Panc1 (cell line): Measurements from ENCODE around the gene HECA. TPM values are rescaled to one million over a fixed set of nuclear protein-coding genes. Genes with fewer than 3 reads are reported as not detected.
"Not testable (repeated sequence)": the region's sequence is repeated elsewhere in the genome, so short reads cannot be mapped to it uniquely, and the experiment has no call there.

Source experiments
- ATAC-seq: fragments of 200-7000 bp; cut with Tn5 transposase; 2 replicates; pipeline ENCODE4 v1.9.1; 2020; ENCODE audit warnings: mild to moderate bottlenecking, moderate library complexity
- BruUV-seq: library from RNA; stranded (reverse); fragments of 400-500 nt; replicated peaks from 2 replicates; lab custom pipeline; 2021; lab: Mats Ljungman, UMichigan
- CTCF ChIA-PET: fragments of 300-600 bp; sonication (Branson Sonifier 250); formaldehyde crosslinking; loops from one replicate; lab custom pipeline; 2022; ENCODE audit warnings: antibody characterized with exemption; lab: Charles Lee
- POLR2A ChIA-PET: fragments of 300-600 bp; sonication (Branson Sonifier 250); formaldehyde crosslinking; loops from one replicate; lab custom pipeline; 2022; ENCODE audit warnings: antibody characterized with exemption; lab: Charles Lee
- DNase-seq: peaks from one replicate; pipeline ENCODE4 v3.0.0-alpha.2; 2010; ENCODE audit warnings: low read depth, low spot score
- H3K27ac ChIP-seq: 2 replicates; pipeline ENCODE4 v1.5.1; 2011; ENCODE audit warnings: mild to moderate bottlenecking, low read length, inconsistent platforms
- H3K27me3 ChIP-seq: fragments of 200-500 bp; sonication (Bioruptor generic); 2 replicates; pipeline ENCODE4 v1.6.0; 2014; ENCODE audit warnings: low read length, inconsistent platforms; ENCODE audit not compliant: control insufficient read depth, insufficient read depth
- H3K36me3 ChIP-seq: fragments of 200-500 bp; sonication (Bioruptor generic); 2 replicates; pipeline ENCODE4 v1.5.1; 2014; ENCODE audit warnings: inconsistent platforms, mild to moderate bottlenecking, low read length, moderate library complexity; ENCODE audit not compliant: control insufficient read depth, insufficient read depth
- H3K4me1 ChIP-seq: 2 replicates; pipeline ENCODE4 v1.5.1; 2011; ENCODE audit warnings: inconsistent platforms, mild to moderate bottlenecking, low read length, moderate library complexity; ENCODE audit not compliant: control insufficient read depth, insufficient read depth
- H3K4me3 ChIP-seq, 2 experiments: 2 replicates each; pipeline ENCODE4 v1.5.1; 2011 to 2012; ENCODE audit warnings: low read depth in 2 of 2, low read length in 2 of 2, mild to moderate bottlenecking in 2 of 2, inconsistent platforms in 1 of 2, moderate library complexity in 1 of 2
- H3K9me3 ChIP-seq: fragments of 200-500 bp; sonication (Bioruptor generic); 2 replicates; pipeline ENCODE4 v1.5.1; 2014; ENCODE audit warnings: low read depth, mild to moderate bottlenecking, inconsistent platforms, low read length, moderate library complexity; ENCODE audit not compliant: control insufficient read depth, insufficient read depth
- CTCF ChIP-seq: fragments of 450-650 bp; IDR thresholded peaks from 2 replicates; pipeline ENCODE4 v1.5.1; 2017; ENCODE audit warnings: mild to moderate bottlenecking
- POLR2AphosphoS5 ChIP-seq: IDR thresholded peaks from 2 replicates; pipeline ENCODE4 v1.6.1; 2012; ENCODE audit warnings: mild to moderate bottlenecking, low read depth, low read length, moderate library complexity
- REST ChIP-seq, 2 experiments: IDR thresholded peaks; 2 replicates each; pipeline ENCODE4 v1.6.1; 2011 to 2012; ENCODE audit warnings: low read depth in 2 of 2, control low read depth in 1 of 2, low read length in 1 of 2, mild to moderate bottlenecking in 1 of 2, moderate library complexity in 1 of 2; ENCODE audit not compliant: insufficient read depth in 1 of 2
- SIN3A ChIP-seq: IDR thresholded peaks from 2 replicates; pipeline ENCODE4 v1.6.1; 2012; ENCODE audit warnings: low read depth, mild to moderate bottlenecking, low read length, moderate library complexity, borderline replicate concordance; ENCODE audit not compliant: insufficient read depth
- TCF7L2 ChIP-seq: IDR thresholded peaks from 2 replicates; pipeline ENCODE4 v1.6.1; 2011; ENCODE audit warnings: mild to moderate bottlenecking, low read depth, low read length, inconsistent platforms
- in situ Hi-C: cut with HindIII; loops from 2 replicates; pipeline ENCODE4 v1.10.0; 2016; ENCODE audit warnings: low sequenced_read_pairs, low pct_unique_long_range_greater_than_20kb
- intact Hi-C: fragments of 100-400 bp; cut with micrococcal nuclease; formaldehyde crosslinking; loops from one replicate; pipeline ENCODE4 v1.10.0; 2022; ENCODE audit not compliant: unreplicated experiment
- total RNA-seq: library from RNA; stranded (reverse); gene quantifications from one replicate; pipeline ENCODE4 v1.2.1, GENCODE V29; 2021; ENCODE audit not compliant: unreplicated experiment

Gene HECA
- total RNA-seq, 1 experiment from 2014 or later: 3.9 TPM

- ChIA-PET POLR2A (no interaction called here), CTCF (no interaction called here)
- Histone ChIP-seq H3K4me3 (no peak overlapping the region), H3K27me3 (peaks cover 7% of the 10 kb centered on the region), H3K27ac (no peak overlapping the region), H3K4me1 (no peaks in the 10 kb centered on the region), H3K9me3 (peaks cover 10% of the 10 kb centered on the region; the same call in 1 of the 2 replicates), H3K36me3 (no peaks in the 10 kb centered on the region)
- in situ Hi-C loops (no loop called here), intact Hi-C loops (no loop called here)
- DNase-seq: no peak
- no peak for TF ChIP-seq POLR2AphosphoS5
- TF ChIP-seq CTCF: peak; percentile 15; the same call in 1 of the 2 replicates
- no peak for ATAC-seq
- no TSS peak for BruUV-seq
Observed at GRCh38 chr6:139117734-139118133, 17.1 kb upstream of the HECA start.

- DNase-seq (no peak), ATAC-seq (no peak)
- Histone ChIP-seq H3K9me3 (peaks cover 10% of the 10 kb centered on the region; the same call in 1 of the 2 replicates), H3K27me3 (peaks cover 4% of the 10 kb centered on the region), H3K36me3 (no peaks in the 10 kb centered on the region), H3K27ac (no peak overlapping the region), H3K4me3 (no peak overlapping the region), H3K4me1 (no peaks in the 10 kb centered on the region)
- in situ Hi-C loops: no loop called here
- no TSS peak for BruUV-seq
- CTCF ChIA-PET: no interaction called here
- POLR2A ChIA-PET: no interaction called here
- intact Hi-C loops: no loop called here
- TF ChIP-seq REST (IDR thresholded peaks at IDR 0.05; ENCODE audit: insufficient read depth in 1 of 2, low read depth in 2 of 2, low read length in 1 of 2): no peak
- no peak for TF ChIP-seq POLR2AphosphoS5
- TF ChIP-seq SIN3A: no peak
- TF ChIP-seq TCF7L2: no peak
Observed at GRCh38 chr6:139119552-139119951, 15.3 kb upstream of the HECA start.

- ATAC-seq, CTCF ChIA-PET, POLR2A ChIA-PET, H3K36me3 ChIP-seq, H3K27ac ChIP-seq, H3K4me3 ChIP-seq, intact Hi-C loops, BruUV-seq, in situ Hi-C loops, DNase-seq, H3K27me3 ChIP-seq, H3K4me1 ChIP-seq: not testable (repeated sequence)
- H3K9me3 ChIP-seq: peaks cover 10% of the 10 kb centered on the region; the same call in 1 of the 2 replicates
Observed at GRCh38 chr6:139122823-139123222, 12.1 kb upstream of the HECA start.
